Measurements from ENCODE around the gene SARDH.
"Not testable (repeated sequence)": the region's sequence is repeated elsewhere in the genome, so short reads cannot be mapped to it uniquely, and the experiment has no call there.

DNA sequence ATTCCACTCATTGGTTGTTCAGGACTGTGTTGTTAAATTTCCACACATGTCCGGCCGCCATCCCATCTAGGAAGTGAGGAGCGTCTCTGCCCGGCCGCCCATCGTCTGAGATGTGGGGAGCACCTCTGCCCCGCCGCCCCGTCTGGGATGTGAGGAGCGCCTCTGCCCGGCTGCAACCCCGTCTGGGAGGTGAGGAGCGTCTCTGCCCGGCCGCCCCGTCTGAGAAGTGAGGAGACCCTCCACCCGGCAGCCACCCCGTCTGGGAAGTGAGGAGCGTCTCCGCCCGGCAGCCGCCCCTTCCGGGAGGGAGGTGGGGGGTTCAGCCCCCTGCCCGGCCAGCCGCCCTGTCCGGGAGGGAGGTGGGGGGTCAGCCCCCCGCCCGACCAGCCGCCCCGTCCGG is 6.4 kb upstream of the SARDH start:
- TF ChIP-seq CTCF (conservative IDR thresholded peaks at IDR 0.05; ENCODE audit: low read length); EZH2phosphoT487 (IDR thresholded peaks at IDR 0.05; ENCODE audit: borderline replicate concordance): not testable (repeated sequence)
